GM18526 (cell line): ENCODE measurements around the gene GRP.

Source experiments
- POLR2A ChIP-seq: IDR thresholded peaks from 3 replicates; pipeline ENCODE4 v1.6.1; 2011; ENCODE audit not compliant: insufficient read length; ENCODE audit errors: extremely low read depth

Gene GRP

GRCh38 chr18:59264121-59264571 is 44.2 kb downstream of the GRP start:
- TF ChIP-seq POLR2A, result no peak

- TF ChIP-seq POLR2A, result no peak
Measured at GRCh38 chr18:59264651-59265245, 44.8 kb downstream of the GRP start.

- no peak for TF ChIP-seq POLR2A
Measured at GRCh38 chr18:59265246-59265973, 45.5 kb downstream of the GRP start.

- no peak for TF ChIP-seq POLR2A
Measured at GRCh38 chr18:59265974-59266369, 46.0 kb downstream of the GRP start.

- TF ChIP-seq POLR2A, result no peak
Measured at GRCh38 chr18:59266459-59266858, 46.5 kb downstream of the GRP start.

- no peak for TF ChIP-seq POLR2A
Measured at GRCh38 chr18:59266886-59267502, 47.0 kb downstream of the GRP start.

- TF ChIP-seq POLR2A, result no peak
Measured at GRCh38 chr18:59267503-59268126, 47.7 kb downstream of the GRP start.

- TF ChIP-seq POLR2A, result no peak
Measured at GRCh38 chr18:59268127-59268720, 48.3 kb downstream of the GRP start.

- TF ChIP-seq POLR2A, result no peak
Measured at GRCh38 chr18:59268721-59269562, 49.0 kb downstream of the GRP start.

- no peak for TF ChIP-seq POLR2A
Measured at GRCh38 chr18:59269563-59270119, 49.7 kb downstream of the GRP start.

GRCh38 chr18:59270689-59271257 is 50.8 kb downstream of the GRP start:
- no peak for TF ChIP-seq POLR2A

GRCh38 chr18:59271606-59272220 is 51.8 kb downstream of the GRP start:
- no peak for TF ChIP-seq POLR2A

- no peak for TF ChIP-seq POLR2A
Measured at GRCh38 chr18:59272221-59272888, 52.4 kb downstream of the GRP start.
